Chondrocyte (in vitro differentiated cells): Measurements from ENCODE around the gene ASPHD2. TPM values are rescaled to one million over a fixed set of nuclear protein-coding genes. Genes with fewer than 3 reads are reported as not detected.
"Not testable (repeated sequence)": the region's sequence is repeated elsewhere in the genome, so short reads cannot be mapped to it uniquely, and the experiment has no call there.

Source experiments
- DNase-seq: peaks from one replicate; pipeline ENCODE4 v3.0.0; 2021; ENCODE audit warnings: mixed read lengths, low spot score
- H3K27ac Mint-ChIP-seq: one replicate; pipeline ENCODE4 v1.8.0; 2021; ENCODE audit warnings: mild to moderate bottlenecking, moderate library complexity, mixed read lengths; ENCODE audit not compliant: unreplicated experiment
- H3K27me3 Mint-ChIP-seq: 2 replicates; pipeline ENCODE4 v1.8.0; 2021; ENCODE audit warnings: low read depth, mixed read lengths
- H3K36me3 Mint-ChIP-seq: 2 replicates; pipeline ENCODE4 v1.8.0; 2021; ENCODE audit warnings: low read depth, mixed read lengths
- H3K4me1 Mint-ChIP-seq: 2 replicates; pipeline ENCODE4 v1.8.0; 2021; ENCODE audit warnings: low read depth, mild to moderate bottlenecking, mixed read lengths
- H3K4me3 Mint-ChIP-seq: one replicate; pipeline ENCODE4 v1.8.0; 2021; ENCODE audit warnings: mild to moderate bottlenecking, moderate library complexity, mixed read lengths; ENCODE audit not compliant: unreplicated experiment
- H3K9me3 Mint-ChIP-seq: 2 replicates; pipeline ENCODE4 v1.8.0; 2021; ENCODE audit warnings: low read depth, mixed read lengths
- total RNA-seq: library from RNA; stranded (reverse); gene quantifications from 3 replicates; pipeline ENCODE4 v1.2.1, GENCODE V29; 2021
- TF ChIP-seq, protein P1 (sequence below): fragments of 200-600 bp; sonication (generic); IDR thresholded peaks from 2 replicates; pipeline ENCODE4 v1.5.0; 2021; ENCODE audit warnings: antibody characterized with exemption, mild to moderate bottlenecking, moderate library complexity

The ASPHD2 gene
- total RNA-seq, 1 donor from 2014 or later = 6.8 TPM

- H3K36me3 Mint-ChIP-seq = peaks cover 8% of the 10 kb centered on the region
- H3K4me3 Mint-ChIP-seq = no peak overlapping the region
- H3K4me1 Mint-ChIP-seq = no peaks in the 10 kb centered on the region
- DNase-seq = no peak
- H3K27ac Mint-ChIP-seq = no peak overlapping the region
- H3K9me3 Mint-ChIP-seq = no peaks in the 10 kb centered on the region
- TF ChIP-seq, protein P1, sequence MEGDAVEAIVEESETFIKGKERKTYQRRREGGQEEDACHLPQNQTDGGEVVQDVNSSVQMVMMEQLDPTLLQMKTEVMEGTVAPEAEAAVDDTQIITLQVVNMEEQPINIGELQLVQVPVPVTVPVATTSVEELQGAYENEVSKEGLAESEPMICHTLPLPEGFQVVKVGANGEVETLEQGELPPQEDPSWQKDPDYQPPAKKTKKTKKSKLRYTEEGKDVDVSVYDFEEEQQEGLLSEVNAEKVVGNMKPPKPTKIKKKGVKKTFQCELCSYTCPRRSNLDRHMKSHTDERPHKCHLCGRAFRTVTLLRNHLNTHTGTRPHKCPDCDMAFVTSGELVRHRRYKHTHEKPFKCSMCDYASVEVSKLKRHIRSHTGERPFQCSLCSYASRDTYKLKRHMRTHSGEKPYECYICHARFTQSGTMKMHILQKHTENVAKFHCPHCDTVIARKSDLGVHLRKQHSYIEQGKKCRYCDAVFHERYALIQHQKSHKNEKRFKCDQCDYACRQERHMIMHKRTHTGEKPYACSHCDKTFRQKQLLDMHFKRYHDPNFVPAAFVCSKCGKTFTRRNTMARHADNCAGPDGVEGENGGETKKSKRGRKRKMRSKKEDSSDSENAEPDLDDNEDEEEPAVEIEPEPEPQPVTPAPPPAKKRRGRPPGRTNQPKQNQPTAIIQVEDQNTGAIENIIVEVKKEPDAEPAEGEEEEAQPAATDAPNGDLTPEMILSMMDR = no peak
- no peaks in the 10 kb centered on the region for H3K27me3 Mint-ChIP-seq
These were observed 7.9 kb downstream of the ASPHD2 start for GRCh38 chr22:26436903-26437515.

GRCh38 chr22:26437694-26438392 is 8.8 kb downstream of the ASPHD2 start:
- H3K27me3 Mint-ChIP-seq = no peaks in the 10 kb centered on the region
- DNase-seq = no peak
- peaks cover 8% of the 10 kb centered on the region for H3K36me3 Mint-ChIP-seq
- no peaks in the 10 kb centered on the region for H3K9me3 Mint-ChIP-seq
- H3K4me1 Mint-ChIP-seq = no peaks in the 10 kb centered on the region
- TF ChIP-seq, protein P1 = no peak
- no peak overlapping the region for H3K27ac Mint-ChIP-seq
- H3K4me3 Mint-ChIP-seq = no peak overlapping the region

DNA sequence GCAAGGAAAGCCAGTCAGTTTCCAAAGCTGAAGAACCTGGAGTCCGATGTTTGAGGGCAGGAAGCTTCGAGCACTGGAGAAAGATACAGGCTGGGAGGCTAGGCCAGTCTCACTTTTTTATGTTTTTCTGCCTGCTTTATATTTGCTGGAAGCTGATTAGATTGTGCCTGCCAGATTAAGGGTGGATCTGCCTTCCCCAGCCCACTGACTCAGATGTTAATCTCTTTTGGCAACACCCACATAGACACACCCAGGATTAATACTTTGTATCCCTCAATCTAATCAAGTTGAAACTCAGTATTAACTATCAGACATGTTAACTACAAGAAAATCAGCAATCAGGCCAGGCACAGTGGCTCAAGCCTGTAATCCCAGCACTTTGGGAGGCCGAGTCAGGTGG is 9.7 kb downstream of the ASPHD2 start:
- not testable (repeated sequence) for H3K36me3 Mint-ChIP-seq, DNase-seq, H3K27me3 Mint-ChIP-seq, H3K9me3 Mint-ChIP-seq, H3K4me1 Mint-ChIP-seq, H3K4me3 Mint-ChIP-seq, H3K27ac Mint-ChIP-seq

DNA sequence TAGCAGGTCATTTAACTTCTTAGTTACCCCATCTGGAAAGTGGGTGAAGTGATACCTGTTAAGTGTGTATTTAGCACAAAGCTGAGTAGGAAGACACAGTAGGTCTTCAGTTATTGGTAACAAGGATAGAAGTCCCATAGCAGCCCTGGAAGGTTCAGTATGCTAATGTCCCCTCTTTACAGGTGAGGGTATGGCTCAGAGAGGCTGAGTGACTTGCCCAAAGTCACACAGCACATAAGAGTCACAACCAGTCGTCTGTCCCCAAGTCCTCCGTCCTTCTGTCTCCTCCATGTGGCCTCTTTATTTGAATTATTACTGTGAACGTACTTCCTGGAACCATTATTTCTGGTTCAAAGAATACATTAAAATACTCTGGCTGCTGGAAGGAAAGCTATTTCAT is 10.5 kb downstream of the ASPHD2 start:
- peaks cover 2% of the 10 kb centered on the region for H3K36me3 Mint-ChIP-seq
- TF ChIP-seq, protein P1 = no peak
- no peak overlapping the region for H3K4me3 Mint-ChIP-seq
- H3K4me1 Mint-ChIP-seq = no peaks in the 10 kb centered on the region
- DNase-seq = no peak
- no peak overlapping the region for H3K27ac Mint-ChIP-seq
- no peaks in the 10 kb centered on the region for H3K27me3 Mint-ChIP-seq
- H3K9me3 Mint-ChIP-seq = no peaks in the 10 kb centered on the region

GRCh38 chr22:26442086-26442756 is 13.2 kb downstream of the ASPHD2 start:
- Mint-ChIP-seq H3K9me3 (no peaks in the 10 kb centered on the region), H3K27ac (no peak overlapping the region), H3K36me3 (no peaks in the 10 kb centered on the region), H3K4me1 (no peaks in the 10 kb centered on the region), H3K4me3 (no peak overlapping the region), H3K27me3 (no peaks in the 10 kb centered on the region)
- TF ChIP-seq, protein P1 = no peak
- no peak for DNase-seq
